ENCODE results near the gene GET3. TPM values are rescaled to one million over a fixed set of nuclear protein-coding genes. Genes with fewer than 3 reads are reported as not detected.

The GET3 gene
- total RNA-seq, 1 donor from 2014 or later, result 59.9 TPM

- Histone ChIP-seq H3K9me3 (no peaks in the 10 kb centered on the region), H3K4me1 (peaks cover 27% of the 10 kb centered on the region), H3K36me3 (peaks cover 0 to 65% of the 10 kb centered on the region in 2 donors), H3K27me3 (no peaks in the 10 kb centered on the region), H3K4me3 (no peak overlapping the region), H3K27ac (no peak overlapping the region)
- intact Hi-C loops (cut with DNase I), result no loop called here
- no peak for DNase-seq (ENCODE audit: extremely low spot score in 2 of 2)
- TF ChIP-seq POLR2AphosphoS5 (IDR thresholded peaks at IDR 0.05; ENCODE audit: insufficient read depth in 1 of 2, low read depth in 1 of 2) (no peak), POLR2A (IDR thresholded peaks at IDR 0.05) (no peak), CTCF (IDR thresholded peaks at IDR 0.05) (no peak)
Measured at GRCh38 chr19:12715929-12716328, 21.4 kb upstream of the GET3 start.

DNA sequence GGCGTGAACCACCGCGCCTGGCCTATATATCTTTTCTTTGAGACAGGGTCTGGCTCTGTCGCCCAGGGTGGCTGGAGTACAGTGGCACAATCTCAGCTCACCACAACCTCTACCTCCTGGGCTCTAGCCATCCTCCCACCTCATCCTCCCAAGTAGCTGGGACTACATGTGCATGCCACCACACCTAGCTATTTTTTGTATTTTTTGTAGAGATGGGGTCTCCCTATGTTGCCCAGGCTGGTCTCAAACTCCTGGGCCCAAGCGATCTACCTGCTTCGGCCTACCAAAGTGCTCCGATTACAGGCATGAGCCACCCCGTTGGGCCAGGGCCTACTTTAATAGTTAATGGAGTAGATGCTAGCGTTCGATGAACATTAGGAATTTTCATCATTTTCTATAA lies 17.0 kb upstream of the GET3 start:
- TF ChIP-seq POLR2A (IDR thresholded peaks at IDR 0.05) (no peak), CTCF (IDR thresholded peaks at IDR 0.05) (no peak), POLR2AphosphoS5 (IDR thresholded peaks at IDR 0.05; ENCODE audit: insufficient read depth in 1 of 2, low read depth in 1 of 2) (no peak)
- no peak for DNase-seq (ENCODE audit: extremely low spot score in 2 of 2)
- Histone ChIP-seq H3K4me3 (peak overlapping the region; percentile 78 to 84), H3K36me3 (peaks cover 0 to 28% of the 10 kb centered on the region in 2 donors), H3K4me1 (peaks cover 49% of the 10 kb centered on the region), H3K27me3 (no peaks in the 10 kb centered on the region), H3K27ac (peak overlapping the region; percentile 95), H3K9me3 (no peaks in the 10 kb centered on the region)
- intact Hi-C loops (cut with DNase I), result no loop called here

- Histone ChIP-seq H3K9me3 (no peaks in the 10 kb centered on the region), H3K27me3 (no peaks in the 10 kb centered on the region), H3K4me1 (peaks cover 49% of the 10 kb centered on the region), H3K27ac (peak overlapping the region; percentile 95), H3K36me3 (peaks cover 0 to 22% of the 10 kb centered on the region in 2 donors), H3K4me3 (peak overlapping the region; percentile 78 to 84)
- no peak for DNase-seq (ENCODE audit: extremely low spot score in 2 of 2)
- intact Hi-C loops (cut with DNase I), result no loop called here
- TF ChIP-seq POLR2AphosphoS5 (IDR thresholded peaks at IDR 0.05; ENCODE audit: insufficient read depth in 1 of 2, low read depth in 1 of 2), result no peak
- TF ChIP-seq POLR2A (IDR thresholded peaks at IDR 0.05), result no peak
- no peak for TF ChIP-seq CTCF (IDR thresholded peaks at IDR 0.05)
Measured at GRCh38 chr19:12720851-12721655, 16.2 kb upstream of the GET3 start.

DNA sequence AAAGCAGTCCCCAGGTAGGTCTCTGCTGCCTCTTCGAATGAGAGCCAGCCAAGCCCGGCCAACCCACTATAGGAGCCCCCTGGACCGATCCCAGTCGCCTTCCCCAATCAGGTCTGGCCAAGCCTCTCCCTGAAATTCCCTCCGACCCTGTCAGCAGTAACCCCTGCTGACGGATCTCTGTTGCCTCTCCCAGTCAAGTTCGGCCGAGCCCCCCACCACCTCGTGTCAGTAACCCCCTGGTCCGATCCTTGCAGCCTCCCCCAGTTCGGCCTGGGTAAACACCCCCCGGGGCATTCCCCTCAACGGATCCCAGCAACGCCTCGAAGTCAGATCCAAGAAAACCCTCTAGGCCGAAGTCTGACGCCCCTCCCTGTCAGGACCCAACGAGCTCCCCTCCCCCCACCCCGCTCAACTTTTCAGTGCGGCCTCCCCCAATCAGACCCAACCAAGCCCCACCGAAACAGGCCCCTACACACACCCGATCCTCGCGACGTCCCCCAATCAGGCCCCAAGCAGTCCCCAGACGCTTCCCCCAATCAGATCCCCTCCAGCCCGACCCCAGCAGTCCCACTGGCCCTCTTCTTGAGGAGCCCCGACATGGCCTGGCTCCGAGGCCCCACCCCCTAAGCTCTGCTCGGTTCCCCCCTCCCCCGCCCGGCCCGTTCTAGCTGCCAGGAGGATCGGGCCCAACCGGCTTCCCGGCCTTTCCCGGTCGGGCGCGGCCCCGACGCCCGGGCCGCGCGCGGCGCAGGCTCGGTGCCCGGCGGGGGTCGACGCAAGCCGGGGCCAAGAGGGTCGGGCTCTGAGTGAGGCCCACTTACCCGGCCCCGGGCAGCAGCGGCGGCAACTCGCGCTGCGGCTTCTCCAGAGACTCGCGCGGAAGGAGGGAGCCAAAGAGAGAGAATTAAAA lies 15.4 kb upstream of the GET3 start:
- Histone ChIP-seq H3K27me3 (no peaks in the 10 kb centered on the region), H3K4me3 (peak overlapping the region; percentile 78 to 84), H3K4me1 (peaks cover 49% of the 10 kb centered on the region), H3K27ac (peak overlapping the region; percentile 95), H3K9me3 (no peaks in the 10 kb centered on the region), H3K36me3 (peaks cover 0 to 17% of the 10 kb centered on the region in 2 donors)
- intact Hi-C loops (cut with DNase I), result no loop called here
- no peak for TF ChIP-seq CTCF (IDR thresholded peaks at IDR 0.05)
- no peak for TF ChIP-seq POLR2A (IDR thresholded peaks at IDR 0.05)
- peak in 1 of 2 donors; percentile 10 for TF ChIP-seq POLR2AphosphoS5 (IDR thresholded peaks at IDR 0.05; ENCODE audit: insufficient read depth in 1 of 2, low read depth in 1 of 2)
- DNase-seq (ENCODE audit: extremely low spot score in 2 of 2), result no peak
